ENCODE results near the gene MVB12A.

GRCh38 chr19:17469481-17470067 is 49.7 kb downstream of the MVB12A start:
- TF ChIP-seq POLR2AphosphoS5 (IDR thresholded peaks at IDR 0.05; ENCODE audit: borderline replicate concordance, low read depth, low read length) (no peak), EZH2 (IDR thresholded peaks at IDR 0.05) (no peak), FOXP2 (optimal IDR thresholded peaks at IDR 0.05; ENCODE audit: control extremely low read depth, extremely low read length, insufficient read depth) (no peak)

All from SK-N-MC (cell line).